Activated CD4-positive, alpha-beta T cell treated with anti-CD3 and anti-CD28 coated beads for 4 hours (primary cell): ENCODE data around the gene C13orf46.
"Not testable (repeated sequence)": the region's sequence is repeated elsewhere in the genome, so short reads cannot be mapped to it uniquely, and the experiment has no call there.

Experiments used
- DNase-seq, 2 donors: peaks; one replicate each; pipeline ENCODE4 v3.0.0-alpha.2; 2020

C13orf46 gene

GRCh38 chr13:113920606-113921286 lies 53.1 kb downstream of the C13orf46 start:
- no peak for DNase-seq

- no peak for DNase-seq
Measured at GRCh38 chr13:113919761-113920559, 53.9 kb downstream of the C13orf46 start.

- DNase-seq: no peak
Measured at GRCh38 chr13:113918981-113919701, 54.7 kb downstream of the C13orf46 start.

- DNase-seq: no peak
Measured at GRCh38 chr13:113918580-113918979, 55.3 kb downstream of the C13orf46 start.

- no peak for DNase-seq
Measured at GRCh38 chr13:113917594-113918371, 56.1 kb downstream of the C13orf46 start.

- no peak for DNase-seq
Measured at GRCh38 chr13:113917096-113917495, 56.8 kb downstream of the C13orf46 start.

GRCh38 chr13:113916330-113916815 lies 57.5 kb downstream of the C13orf46 start:
- DNase-seq: no peak

GRCh38 chr13:113915786-113916329 lies 58.0 kb downstream of the C13orf46 start:
- DNase-seq: no peak

GRCh38 chr13:113915012-113915763 lies 58.7 kb downstream of the C13orf46 start:
- DNase-seq: no peak

- no peak for DNase-seq
Measured at GRCh38 chr13:113914333-113915011, 59.4 kb downstream of the C13orf46 start.

- not testable (repeated sequence) for DNase-seq
Measured at GRCh38 chr13:113913838-113914237, 60.0 kb downstream of the C13orf46 start.

- not testable (repeated sequence) for DNase-seq
Measured at GRCh38 chr13:113913408-113913807, 60.5 kb downstream of the C13orf46 start.

- DNase-seq: no peak
Measured at GRCh38 chr13:113912596-113912995, 61.3 kb downstream of the C13orf46 start.

- DNase-seq: no peak
Measured at GRCh38 chr13:113907635-113908617, 66.0 kb downstream of the C13orf46 start.

GRCh38 chr13:113906571-113906970 lies 67.3 kb downstream of the C13orf46 start:
- no peak for DNase-seq

- no peak for DNase-seq
Measured at GRCh38 chr13:113905942-113906341, 67.9 kb downstream of the C13orf46 start.

- DNase-seq: no peak
Measured at GRCh38 chr13:113905018-113905417, 68.9 kb downstream of the C13orf46 start.

- no peak for DNase-seq
Measured at GRCh38 chr13:113904411-113904810, 69.5 kb downstream of the C13orf46 start.

- no peak for DNase-seq
Measured at GRCh38 chr13:113903912-113904311, 70.0 kb downstream of the C13orf46 start.
